Measurements from ENCODE around the gene SIRT4. TPM values are rescaled to one million over a fixed set of nuclear protein-coding genes. Genes with fewer than 3 reads are reported as not detected.

SIRT4 gene
- polyA plus RNA-seq, 3 donors, result 0.30 to 0.72 (median 0.53) TPM

DNA sequence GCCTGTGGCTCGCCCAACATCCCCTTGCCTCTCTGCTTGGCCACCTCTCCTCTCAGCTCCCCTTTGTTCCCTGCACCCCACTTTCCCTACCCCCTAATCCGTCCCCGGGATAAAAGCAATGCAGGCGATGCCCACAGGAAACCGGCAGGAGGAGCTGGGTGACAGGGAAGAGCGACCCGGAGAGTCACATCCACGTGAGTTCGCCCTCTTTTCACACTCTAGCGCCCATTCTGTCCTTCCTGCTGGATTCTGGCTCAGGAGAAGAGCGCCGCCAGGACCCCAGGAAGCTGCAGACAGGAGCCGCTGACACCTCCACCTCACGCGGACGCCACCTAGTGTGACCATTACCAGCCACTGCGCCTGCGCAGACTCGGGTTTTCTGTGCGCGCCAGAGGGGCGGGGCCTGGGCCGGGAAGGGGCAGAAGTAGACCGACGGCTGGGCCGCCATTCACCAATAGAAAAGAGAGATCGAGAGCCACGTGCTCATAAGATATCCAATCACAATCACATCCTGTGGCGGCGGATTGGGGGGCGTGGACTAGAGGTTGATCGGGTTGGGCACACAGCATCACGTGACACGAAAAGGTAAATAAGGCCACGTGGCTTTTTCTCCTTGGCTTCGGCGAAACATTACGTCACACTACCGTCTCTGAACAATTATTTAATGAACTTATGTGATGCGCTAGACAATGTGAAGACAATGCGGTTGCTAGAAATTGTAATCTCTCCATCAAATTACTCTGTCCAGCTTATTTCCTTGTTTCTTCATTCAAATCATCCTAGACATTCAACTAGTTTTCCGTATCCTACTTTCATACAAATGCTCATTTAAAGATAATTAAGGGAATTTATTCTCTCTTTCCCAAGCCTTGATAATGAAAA lies 15.3 kb downstream of the SIRT4 start:
- Mint-ChIP-seq H3K27me3 (ENCODE audit: low read depth in 3 of 3) (peaks cover 1 to 6% (median 4%) of the 10 kb centered on the region in 3 donors), H3K4me3 (peak overlapping the region; percentile 84 to 94), H3K9me3 (peaks cover 0 to 2% (median 0%) of the 10 kb centered on the region in 7 donors), H3K36me3 (no peaks in the 10 kb centered on the region), H3K4me1 (peaks cover 11% of the 10 kb centered on the region), H3K27ac (peak overlapping the region; percentile 82 to 95 (median 88))
- intact Hi-C loops (cut with micrococcal nuclease), result loop anchor here (1.0 to 10.0 kb wide), 4 partner anchors 15 to 120 kb away; partner anchors contain the start of genes COX6A1 (in 2 of the 2), RNU4-1 (in 1 of the 2) and SIRT4 (in 1 of the 2)
- 0% methylated on average over 17 of the region's 42 CpGs for WGBS (ENCODE audit: insufficient coverage)
- peak overlapping the region; percentile 77 for H3K4me2 ChIP-seq (replicated peaks; ENCODE audit: extremely low read depth, low read length, poor library complexity, severe bottlenecking)
- peaks cover 11 to 13% of the 10 kb centered on the region in 2 donors for H3K4me1 ChIP-seq (ENCODE audit: control insufficient read depth in 1 of 2, insufficient read depth in 2 of 2, low read length in 2 of 2)
- H3K27ac ChIP-seq (ENCODE audit: low read depth in 1 of 2, low read length in 2 of 2), result peak overlapping the region; percentile 30 to 65
- peak; percentile 64 for TF ChIP-seq CTCF (IDR thresholded peaks at IDR 0.05)
- H2AFZ ChIP-seq (ENCODE audit: insufficient read depth, low read depth, low read length, poor library complexity, severe bottlenecking), result peak overlapping the region; percentile 85
- H3K9ac ChIP-seq (ENCODE audit: insufficient read depth, low read length, poor library complexity, severe bottlenecking), result peak overlapping the region; percentile 58
- H4K20me1 ChIP-seq (ENCODE audit: insufficient read depth, low read length), result no peaks in the 10 kb centered on the region
- H3K36me3 ChIP-seq (replicated peaks in 1 of 2; ENCODE audit: control insufficient read depth in 1 of 2, insufficient read depth in 2 of 2, low read length in 2 of 2), result no peaks in the 10 kb centered on the region
- H3K27me3 ChIP-seq (ENCODE audit: control insufficient read depth in 2 of 2, insufficient read depth in 2 of 2, low read length in 2 of 2), result no peaks in the 10 kb centered on the region
- peak overlapping the region; percentile 45 to 76 (median 59) for H3K4me3 ChIP-seq (replicated peaks in 1 of 3; ENCODE audit: low read depth in 2 of 3, low read length in 3 of 3)
- no peaks in the 10 kb centered on the region for H3K79me2 ChIP-seq (ENCODE audit: insufficient read depth, low read length)
- DNase-seq, result peak; percentile 97 to 99 (median 99)
- H3K9me3 ChIP-seq (replicated peaks in 1 of 2; ENCODE audit: control insufficient read depth in 1 of 2, insufficient read depth in 1 of 2, low read length in 2 of 2), result no peaks in the 10 kb centered on the region

- peaks cover 0 to 2% (median 0%) of the 10 kb centered on the region in 7 donors for H3K9me3 Mint-ChIP-seq
These were observed 19.5 kb downstream of the SIRT4 start for GRCh38 chr12:120321382-120322202.

More at GRCh38 chr12:120321382-120322202, 19.5 kb downstream of the SIRT4 start:
- H3K9ac ChIP-seq (ENCODE audit: insufficient read depth, low read length, poor library complexity, severe bottlenecking), result no peak overlapping the region
- H3K27ac ChIP-seq (ENCODE audit: low read depth in 1 of 2, low read length in 2 of 2), result no peak overlapping the region
- peaks cover 17 to 19% of the 10 kb centered on the region in 2 donors for H3K4me1 ChIP-seq (ENCODE audit: control insufficient read depth in 1 of 2, insufficient read depth in 2 of 2, low read length in 2 of 2)
- Mint-ChIP-seq H3K4me3 (no peak overlapping the region), H3K4me1 (peaks cover 18% of the 10 kb centered on the region), H3K36me3 (no peaks in the 10 kb centered on the region), H3K27me3 (ENCODE audit: low read depth in 3 of 3) (peaks cover 4 to 7% (median 7%) of the 10 kb centered on the region in 3 donors), H3K27ac (no peak overlapping the region)
- H3K36me3 ChIP-seq (replicated peaks in 1 of 2; ENCODE audit: control insufficient read depth in 1 of 2, insufficient read depth in 2 of 2, low read length in 2 of 2), result no peaks in the 10 kb centered on the region
- H3K79me2 ChIP-seq (ENCODE audit: insufficient read depth, low read length), result no peaks in the 10 kb centered on the region
- no peak overlapping the region for H3K4me3 ChIP-seq (replicated peaks in 1 of 3; ENCODE audit: low read depth in 2 of 3, low read length in 3 of 3)
- H4K20me1 ChIP-seq (ENCODE audit: insufficient read depth, low read length), result no peaks in the 10 kb centered on the region
- H3K4me2 ChIP-seq (replicated peaks; ENCODE audit: extremely low read depth, low read length, poor library complexity, severe bottlenecking), result no peak overlapping the region
- no peaks in the 10 kb centered on the region for H3K9me3 ChIP-seq (replicated peaks in 1 of 2; ENCODE audit: control insufficient read depth in 1 of 2, insufficient read depth in 1 of 2, low read length in 2 of 2)
- intact Hi-C loops (cut with micrococcal nuclease), result no loop called here
- no peak for TF ChIP-seq CTCF (IDR thresholded peaks at IDR 0.05)
- no peak for DNase-seq
- no peaks in the 10 kb centered on the region for H3K27me3 ChIP-seq (ENCODE audit: control insufficient read depth in 2 of 2, insufficient read depth in 2 of 2, low read length in 2 of 2)
- WGBS (ENCODE audit: insufficient coverage), result 96% methylated on average over 5 of the region's 13 CpGs
- H2AFZ ChIP-seq (ENCODE audit: insufficient read depth, low read depth, low read length, poor library complexity, severe bottlenecking), result no peak overlapping the region

All from CD14-positive monocyte (primary cell).